ENCODE measurements around the gene RB1.
"Not testable (repeated sequence)": the region's sequence is repeated elsewhere in the genome, so short reads cannot be mapped to it uniquely, and the experiment has no call there.

RB1 gene

DNA sequence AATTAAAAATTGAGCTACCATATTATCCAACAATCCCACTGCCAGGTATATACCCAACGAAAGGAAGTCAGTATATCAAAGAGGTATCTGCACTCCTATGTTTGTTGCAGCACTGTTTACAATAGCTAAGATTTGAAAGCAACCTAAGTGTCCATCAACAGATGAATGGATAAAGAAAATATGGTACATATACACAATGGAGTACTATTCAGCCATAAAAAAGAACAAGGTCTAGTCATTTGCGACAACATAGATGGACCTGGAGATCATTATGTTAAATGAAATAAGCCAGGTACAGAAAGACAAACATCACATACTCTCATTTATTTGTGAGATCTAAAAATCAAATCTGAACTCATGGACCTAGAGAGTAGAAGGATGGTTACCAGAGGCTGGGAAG, 52.0 kb downstream of the RB1 start:
- not testable (repeated sequence) for DNase-seq

DNA sequence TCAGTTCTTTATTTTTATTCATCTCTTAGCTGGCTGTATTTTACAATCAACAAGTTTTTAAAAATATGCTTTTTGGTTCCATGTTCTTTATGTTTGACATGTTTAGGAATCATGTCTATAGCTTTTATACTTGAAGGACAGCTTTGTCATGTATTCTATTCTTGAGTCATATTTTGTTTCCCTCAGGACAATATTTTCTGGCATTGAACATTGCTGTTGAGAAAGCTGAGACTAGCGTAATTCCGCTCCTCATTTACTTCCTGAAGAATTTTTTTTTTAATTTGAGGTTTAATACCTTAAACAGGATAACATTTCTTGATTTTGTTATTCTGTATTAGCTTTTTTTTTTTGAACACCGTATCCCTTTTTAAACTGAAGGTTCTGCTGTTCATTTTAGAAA, 53.2 kb downstream of the RB1 start:
- no peak for DNase-seq

DNA sequence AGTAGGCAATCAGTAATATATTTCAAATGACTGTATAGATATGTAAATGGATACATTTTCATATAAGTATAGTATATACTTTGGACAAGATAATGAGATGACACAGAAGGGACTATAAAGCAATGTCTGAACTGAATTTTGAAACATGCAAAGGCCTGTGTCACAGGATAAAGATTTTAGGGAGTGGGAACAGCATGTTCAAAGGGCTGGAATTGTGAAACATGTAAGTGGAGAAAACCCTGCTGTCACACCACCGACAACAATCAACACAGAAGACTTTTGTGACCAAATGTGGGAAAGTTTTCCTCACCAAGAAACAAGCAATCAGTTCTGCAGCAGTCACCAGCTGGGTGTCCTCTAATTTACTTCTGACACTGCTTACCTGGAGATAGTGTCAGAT, 66.4 kb downstream of the RB1 start:
- no peak for DNase-seq

DNA sequence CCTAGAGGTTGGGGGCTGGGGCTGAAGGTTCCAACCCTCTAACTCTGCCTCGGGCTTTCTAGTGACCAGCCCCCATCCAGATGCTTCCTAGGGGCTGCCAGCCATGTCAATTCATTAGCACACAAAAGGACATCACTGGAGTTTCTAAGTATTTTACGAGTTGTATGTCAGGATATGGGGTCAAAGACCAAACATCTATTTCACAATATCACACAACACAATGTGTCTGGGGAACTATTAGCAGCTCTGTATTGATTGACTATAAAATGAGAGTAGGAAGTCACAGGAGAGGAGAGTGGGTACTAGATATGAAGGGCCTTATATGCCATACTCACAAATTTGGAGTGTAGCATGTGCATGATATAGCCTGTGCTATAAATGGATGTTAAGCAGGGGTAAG, 67.3 kb downstream of the RB1 start:
- no peak for DNase-seq

DNA sequence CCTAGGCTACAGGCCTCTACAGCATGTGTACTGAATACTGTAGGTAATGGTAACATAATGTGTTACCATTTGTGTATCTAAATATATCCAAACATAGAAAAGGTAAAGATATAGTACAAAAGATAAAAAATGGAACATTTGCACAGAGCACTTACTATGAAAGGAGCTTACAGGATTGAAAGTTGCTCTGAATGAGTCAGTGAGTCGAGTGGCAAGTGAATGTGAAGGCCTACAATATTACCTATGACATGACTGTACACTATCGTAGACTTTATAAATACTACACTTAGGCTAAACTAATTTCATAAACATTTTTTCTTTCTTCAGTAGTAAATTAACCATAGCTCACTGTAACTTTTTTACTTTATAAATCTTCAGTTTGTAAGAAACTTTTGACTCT, 74.3 kb downstream of the RB1 start:
- no peak for DNase-seq

DNA sequence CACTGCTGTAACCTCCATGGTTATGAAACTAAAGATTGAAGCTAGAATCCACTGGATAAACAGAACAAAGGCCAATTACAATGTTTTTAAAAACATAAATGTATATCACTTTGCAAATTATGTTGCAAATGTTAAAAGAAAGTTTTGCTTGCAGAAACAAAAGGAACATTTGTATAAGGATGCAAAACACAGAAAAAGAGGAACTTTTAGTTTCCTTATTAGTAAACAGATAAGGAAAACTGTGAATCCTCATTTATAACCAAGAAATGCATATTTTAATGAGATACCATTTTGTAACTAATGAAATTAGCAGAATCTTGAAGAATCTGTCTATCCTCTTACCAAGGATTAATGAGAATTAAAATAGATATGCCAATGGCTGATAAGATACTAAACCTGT, 77.0 kb downstream of the RB1 start:
- DNase-seq: no peak

DNA sequence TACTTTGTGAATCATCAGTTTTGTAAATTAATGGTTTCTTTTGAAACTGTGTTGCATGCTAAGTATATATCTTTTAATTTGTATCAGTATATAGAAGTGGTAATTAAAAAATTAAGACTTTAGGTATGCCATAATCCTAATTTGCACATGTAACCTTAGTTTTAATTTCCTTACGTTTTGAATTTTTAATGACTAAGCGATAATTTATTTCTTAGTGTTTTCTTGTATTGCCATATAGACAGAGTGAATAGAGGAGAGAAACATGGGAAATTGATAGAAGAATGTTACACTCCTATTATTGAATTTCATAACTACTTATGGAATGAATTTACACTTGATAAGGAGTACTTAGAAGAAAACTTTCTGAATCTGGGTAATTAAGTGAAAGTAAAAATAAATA, 79.8 kb downstream of the RB1 start:
- DNase-seq: no peak

DNA sequence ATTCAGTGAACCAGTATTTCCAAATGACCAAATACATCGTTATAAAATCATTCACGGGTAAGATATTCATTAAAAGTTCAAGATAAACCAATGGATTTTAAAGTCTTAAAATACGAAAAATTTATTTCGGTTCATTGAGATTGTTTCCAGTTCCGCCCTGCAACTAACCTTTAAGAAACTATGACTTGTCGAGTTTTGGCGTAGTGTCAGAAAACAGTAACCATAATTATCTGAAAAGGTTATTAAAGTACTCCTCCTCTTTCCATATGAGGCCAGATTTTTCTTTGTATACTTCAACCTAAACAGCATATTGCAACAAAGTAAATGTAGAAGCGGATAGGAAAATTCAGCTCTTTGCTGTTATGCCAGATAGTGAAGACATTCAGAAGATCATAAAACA, 83.3 kb downstream of the RB1 start:
- DNase-seq: no peak

DNA sequence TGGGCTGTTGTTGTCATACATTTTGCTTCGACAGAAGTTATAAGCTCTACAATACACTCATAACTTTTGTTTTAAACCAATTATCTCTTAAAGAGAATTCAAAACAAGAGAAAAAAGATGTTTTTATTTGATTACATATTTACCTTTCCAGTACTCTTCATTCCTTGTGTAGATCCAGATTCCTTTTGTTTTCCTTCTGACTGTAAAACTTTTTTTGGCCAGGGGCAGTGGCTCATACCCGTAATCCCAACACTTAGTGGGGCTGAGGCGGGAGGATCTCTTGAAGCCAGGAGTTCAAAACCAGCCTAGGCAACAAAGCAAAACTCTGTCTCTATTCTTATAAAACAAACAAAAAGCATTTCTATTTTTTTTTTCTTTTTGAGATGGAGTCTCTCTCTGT, 87.7 kb downstream of the RB1 start:
- DNase-seq: no peak

DNA sequence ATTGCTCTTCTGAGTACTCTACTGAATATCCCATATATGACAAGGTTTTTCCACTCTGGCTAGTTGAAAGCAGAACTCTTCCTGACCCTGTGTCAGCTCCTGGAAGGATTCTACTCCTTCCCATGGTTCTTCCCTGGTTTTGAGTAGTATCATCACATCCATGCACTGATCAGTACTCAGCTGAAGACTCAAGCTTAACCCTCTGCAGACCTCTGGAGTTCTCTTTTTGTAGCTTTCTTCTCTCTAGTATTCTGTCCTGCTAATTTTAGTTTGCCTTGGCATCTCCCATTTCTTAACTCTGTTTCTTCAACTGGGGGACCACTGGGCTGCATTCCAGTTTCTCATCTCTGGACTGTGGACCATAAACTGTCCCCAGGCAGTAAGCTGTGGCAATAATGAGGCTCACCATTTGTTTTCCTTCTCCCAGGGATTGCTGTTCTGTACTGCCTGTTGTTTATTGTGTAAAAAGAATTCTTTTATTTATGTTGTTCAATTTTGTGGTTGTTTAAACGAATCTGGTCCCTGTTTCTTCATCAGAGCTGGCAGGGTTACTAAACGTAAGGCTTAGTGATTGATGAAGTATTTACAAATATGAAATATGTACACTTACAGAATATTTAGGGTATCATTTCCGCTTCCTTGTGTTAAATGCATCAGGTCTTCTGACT, 89.6 kb downstream of the RB1 start:
- no peak for DNase-seq

DNA sequence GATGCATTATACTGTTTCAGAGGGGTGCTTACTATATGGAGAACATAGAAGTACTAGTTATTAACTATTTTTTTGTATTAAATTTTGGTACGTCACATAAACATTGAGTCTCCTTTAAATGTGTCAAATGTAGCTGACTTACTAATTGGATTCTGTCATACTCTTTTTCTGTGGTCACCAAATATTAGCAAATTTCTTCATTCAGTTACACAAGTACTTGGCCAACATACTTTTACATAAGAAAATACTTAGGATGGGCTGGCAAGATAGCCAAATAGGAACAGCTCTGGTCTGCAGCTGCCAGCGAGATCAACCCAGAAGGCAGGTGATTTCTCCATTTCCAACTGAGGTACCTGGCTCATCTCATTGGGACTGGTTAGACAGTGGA, 90.1 kb downstream of the RB1 start:
- DNase-seq: no peak

DNA sequence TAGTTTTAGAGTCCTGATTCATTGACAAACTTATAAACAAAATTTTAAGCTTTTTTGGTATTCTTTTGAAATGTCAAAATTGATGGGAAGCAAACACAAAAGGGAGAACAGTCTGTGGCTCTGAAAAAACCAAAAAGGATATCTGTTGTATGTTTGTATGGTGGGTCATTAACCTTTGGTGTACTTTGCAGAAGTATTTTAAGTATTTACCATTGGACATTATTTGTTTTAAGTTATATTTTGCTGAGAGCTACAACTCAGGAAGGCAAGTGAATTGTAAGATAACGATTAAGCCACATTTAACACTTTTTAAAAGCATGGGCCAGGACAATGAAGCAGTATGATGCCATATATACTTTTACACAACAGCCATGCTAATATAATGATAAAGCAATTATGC, 94.2 kb downstream of the RB1 start:
- DNase-seq: no peak

DNA sequence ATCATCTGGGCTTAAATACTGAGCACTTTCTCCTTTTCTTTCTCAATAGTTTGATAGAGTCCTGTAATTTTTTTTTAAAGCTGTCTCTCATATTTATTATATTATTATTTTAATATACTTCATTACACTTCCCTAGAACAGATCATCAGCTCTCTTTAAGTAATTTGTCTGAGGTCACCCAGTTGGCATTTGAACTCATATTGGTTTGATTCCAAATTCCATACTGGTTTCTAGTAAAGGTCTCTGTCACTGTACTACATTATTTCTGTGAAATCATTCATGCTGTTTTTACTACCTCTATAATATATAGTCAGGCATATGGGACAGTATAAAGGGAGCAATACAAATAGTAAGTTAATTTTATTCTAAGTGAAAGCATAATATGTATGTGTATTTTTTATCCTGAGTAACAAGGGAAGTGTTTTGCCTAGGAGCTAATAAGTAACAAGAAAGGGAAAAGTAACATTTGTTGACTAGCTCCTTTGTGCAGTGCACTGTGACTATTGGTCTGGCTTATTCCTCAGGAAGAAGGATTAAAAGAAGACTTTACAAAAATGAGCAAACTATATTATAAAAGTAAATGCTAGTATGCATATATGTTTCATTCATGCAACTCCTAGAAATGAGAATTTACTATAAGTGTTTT, 95.0 kb downstream of the RB1 start:
- DNase-seq: no peak

DNA sequence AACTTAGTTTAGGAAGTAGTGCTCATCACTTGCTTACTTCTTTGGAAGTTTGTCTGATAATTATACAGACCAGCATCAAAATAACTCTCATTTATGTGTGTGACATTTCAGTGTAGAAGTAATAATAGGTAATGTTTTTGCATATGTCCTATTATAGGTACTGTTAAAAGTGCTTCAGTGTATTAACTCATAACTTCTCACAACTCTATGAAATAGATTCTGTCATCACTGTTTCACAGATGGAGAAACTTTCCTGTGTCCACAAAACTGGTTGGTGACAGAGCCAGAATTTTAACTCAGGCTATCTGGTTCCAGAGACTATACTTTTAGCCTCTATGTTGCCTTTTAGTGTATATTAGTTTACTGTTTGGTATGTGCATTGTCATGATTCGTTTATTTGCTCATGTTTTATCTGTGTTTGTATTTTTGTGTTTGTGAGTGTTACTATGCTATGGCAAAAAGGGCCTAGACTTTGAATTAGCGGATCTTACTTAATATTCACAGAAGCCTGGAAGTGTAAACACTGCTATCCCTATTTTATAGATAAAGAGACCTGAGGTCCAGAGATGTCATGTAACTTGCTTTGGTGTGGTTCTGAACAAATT, 96.6 kb downstream of the RB1 start:
- no peak for DNase-seq

DNA sequence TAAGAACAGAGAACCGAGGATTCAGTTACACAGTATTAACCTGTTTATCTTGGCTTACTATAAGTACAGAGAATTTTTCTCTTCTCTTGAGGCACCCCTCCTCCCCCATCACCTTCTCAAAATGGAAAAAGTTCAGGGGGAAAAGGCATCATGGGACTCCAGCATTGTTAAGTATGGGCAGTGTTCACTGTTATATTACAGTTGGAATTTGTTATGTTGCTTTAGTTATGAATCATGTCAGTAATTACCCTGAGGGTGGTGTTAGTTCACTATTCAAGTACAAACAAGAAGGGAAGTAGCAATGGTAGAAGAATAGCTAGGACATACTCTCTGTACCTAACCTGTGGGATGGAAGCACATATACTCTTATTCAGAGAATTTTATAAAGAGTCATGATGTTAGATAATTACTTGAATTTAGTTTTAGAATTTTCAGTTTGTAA, 97.3 kb downstream of the RB1 start:
- DNase-seq: no peak

DNA sequence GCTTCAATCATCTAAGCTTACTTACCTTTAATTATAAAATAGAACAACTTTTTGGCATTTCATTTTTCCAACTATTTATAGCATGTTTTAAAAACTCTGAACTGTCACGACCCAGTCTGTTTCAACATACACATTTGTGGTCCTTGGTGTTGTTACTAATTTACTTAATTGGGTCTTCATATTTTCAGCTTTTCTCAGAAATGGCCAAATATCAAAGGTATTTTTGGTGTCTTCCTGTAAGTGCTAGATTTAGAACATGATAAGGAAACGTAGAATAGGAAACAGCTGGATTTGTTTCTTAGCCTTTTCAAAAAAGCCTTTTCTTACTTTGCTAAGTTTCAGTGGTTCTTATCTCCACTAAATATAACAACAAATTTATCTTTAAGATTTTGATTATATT, 97.9 kb downstream of the RB1 start:
- no peak for DNase-seq

DNA sequence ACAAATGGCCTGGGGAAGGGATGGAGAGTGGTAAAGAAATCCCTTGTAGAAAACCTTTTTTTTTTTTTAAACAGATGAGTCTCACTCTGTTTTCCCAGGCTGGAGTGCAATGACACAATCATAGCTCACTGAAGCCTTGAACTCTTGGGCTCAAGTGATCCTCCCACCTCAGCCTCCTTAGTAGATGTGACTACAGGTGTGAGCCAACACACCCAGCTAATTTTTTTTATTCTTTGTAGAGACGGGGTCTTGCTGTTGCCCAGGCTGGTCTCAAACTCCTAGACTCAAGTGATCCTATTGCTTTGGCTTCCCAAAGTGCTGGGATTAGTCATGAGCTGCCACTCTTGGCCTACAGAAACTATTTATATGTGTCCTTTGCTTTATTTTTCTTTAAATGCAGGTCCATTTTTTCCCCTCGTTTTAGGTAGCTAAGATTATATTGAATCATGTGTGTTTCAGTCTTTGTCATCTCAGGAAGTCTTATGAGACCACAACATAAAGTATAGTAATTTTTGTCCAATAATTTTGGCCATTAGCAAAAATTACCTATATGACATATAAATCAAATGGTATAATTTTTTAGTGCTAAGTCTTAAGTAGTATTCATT, 98.9 kb downstream of the RB1 start:
- DNase-seq: no peak

DNA sequence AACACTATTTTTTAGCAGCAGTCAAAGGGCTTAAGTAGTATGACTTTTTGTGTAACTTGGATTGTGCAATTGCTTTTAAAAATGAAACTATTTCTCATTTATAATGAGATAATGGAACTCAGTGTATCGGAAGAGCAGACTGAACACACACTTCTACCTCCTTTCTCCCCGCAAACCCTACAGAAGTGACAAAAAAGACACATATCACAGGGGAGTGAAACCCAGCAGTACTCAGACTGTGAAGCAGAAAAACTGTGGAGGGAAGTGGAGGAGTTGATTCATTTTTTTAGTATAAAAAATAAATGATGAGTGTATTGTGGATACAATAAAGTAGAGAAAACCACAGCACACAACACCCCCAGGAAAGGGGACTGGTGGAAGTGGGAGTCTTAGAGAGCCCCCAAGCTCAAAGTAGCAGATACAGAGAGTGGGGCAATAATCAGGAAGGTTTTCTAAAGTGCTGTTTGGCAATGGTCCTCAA, 99.6 kb downstream of the RB1 start:
- no peak for DNase-seq

DNA sequence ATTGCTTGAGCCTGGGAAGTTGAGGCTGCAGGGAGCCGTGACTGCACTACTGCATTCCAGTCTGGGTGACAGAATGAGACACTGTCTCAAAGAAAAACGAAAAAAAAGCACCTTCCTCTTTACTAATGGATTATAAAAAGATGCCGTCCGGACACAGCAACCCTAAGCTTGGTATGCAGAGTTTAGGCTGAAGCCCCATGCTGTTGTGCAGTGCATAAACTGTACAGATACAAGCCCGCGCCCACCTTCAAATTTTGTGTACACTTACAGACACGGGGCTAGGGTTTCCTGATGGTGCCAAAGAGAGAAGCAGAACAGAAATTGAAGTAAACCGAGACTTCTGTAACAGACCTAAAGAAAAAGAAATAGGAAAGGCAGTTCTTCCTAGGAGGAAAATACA, 100.4 kb downstream of the RB1 start:
- DNase-seq: no peak

DNA sequence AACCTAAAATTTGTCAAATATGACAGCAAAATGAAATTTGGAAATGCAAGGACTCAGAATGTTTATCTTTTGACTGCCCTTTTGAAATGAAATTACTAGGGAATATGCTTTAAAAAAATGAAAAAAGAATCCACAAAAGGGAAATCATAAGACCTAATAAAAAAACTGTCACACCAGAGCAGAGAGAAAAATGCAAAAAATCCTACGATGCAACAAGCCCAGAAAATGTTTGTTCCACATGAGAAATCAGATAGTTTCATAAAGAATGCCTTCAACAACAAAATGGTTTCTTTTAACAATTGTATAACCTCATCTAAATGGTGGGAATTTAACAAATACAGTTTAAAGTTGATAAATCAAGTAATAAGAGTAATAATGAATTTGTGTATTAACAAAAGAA, 101.4 kb downstream of the RB1 start:
- DNase-seq: no peak

DNA sequence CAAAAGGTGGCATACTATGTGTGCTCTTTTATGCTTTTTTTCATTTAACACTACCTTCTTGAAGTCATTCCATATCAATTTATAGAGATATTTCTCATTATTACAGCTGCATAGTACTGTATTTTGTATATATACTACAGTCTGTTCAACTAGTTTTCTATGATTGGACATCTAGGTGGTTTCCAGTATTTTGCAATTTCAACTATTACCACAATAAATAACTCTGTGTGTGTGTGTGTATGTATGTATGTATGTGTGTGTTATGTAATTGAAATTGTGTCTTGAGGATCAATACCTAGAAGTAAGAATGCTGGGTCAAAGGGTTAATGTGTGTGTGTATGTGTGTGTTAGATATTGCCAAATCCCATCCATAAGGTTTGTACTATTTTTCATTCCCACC, 102.3 kb downstream of the RB1 start:
- DNase-seq: no peak

DNA sequence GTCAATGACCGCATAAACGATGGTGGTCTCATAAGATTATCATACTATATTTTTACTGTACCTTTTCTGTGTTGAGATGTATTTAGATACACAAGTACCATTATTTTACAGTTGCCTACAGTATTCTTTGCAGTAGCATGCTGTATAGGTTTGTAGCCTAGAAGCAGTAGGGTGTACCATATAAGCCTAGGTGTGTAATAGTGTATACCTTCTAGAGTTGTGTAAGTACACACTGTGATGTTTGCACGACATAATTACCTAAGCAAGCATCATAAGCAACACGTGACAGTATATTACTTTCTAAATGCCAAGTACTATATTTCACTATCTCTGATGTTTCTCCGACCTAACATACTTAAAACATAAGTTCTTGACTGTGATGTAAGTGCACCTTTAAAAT, 106.6 kb downstream of the RB1 start:
- DNase-seq: no peak

DNA sequence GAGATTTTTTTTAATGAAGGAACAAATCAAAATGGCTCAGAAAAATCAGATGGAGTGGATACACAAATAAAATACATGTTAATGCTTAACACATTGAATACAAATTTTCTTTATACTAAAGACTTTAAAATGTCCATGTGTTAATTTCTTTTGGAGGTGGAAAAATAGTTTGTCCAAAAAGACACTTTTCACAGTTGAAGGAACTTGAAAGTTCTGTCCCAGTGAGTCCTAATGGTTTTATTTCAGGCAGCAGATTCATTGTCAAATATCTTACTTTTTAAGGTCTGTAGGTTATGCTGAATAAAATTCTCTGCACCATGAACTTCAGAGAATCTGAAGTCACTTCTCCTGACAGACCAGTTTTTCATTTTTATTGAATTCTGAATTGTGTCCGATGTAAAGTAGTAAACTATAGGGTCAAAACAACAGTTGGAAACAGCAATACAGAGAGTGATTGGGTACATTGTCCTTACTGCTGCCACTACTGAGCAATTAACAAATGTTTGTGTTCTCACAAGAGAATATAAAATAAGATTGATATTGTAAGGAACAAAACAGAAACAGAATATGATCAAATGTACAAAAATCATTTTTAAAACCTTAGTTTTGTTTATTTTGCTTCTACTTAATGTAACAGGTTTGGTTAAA, 107.7 kb downstream of the RB1 start:
- no peak for DNase-seq
